GM21717 (cell line): Measurements from ENCODE around the gene CAMK2A.

ENCODE experiments used
- ATAC-seq: cut with Tn5 transposase; IDR thresholded peaks from one replicate; pipeline ENCODE4 v1.9.1; 2021; ENCODE audit warnings: mild to moderate bottlenecking, moderate library complexity; ENCODE audit not compliant: unreplicated experiment

CAMK2A gene

DNA sequence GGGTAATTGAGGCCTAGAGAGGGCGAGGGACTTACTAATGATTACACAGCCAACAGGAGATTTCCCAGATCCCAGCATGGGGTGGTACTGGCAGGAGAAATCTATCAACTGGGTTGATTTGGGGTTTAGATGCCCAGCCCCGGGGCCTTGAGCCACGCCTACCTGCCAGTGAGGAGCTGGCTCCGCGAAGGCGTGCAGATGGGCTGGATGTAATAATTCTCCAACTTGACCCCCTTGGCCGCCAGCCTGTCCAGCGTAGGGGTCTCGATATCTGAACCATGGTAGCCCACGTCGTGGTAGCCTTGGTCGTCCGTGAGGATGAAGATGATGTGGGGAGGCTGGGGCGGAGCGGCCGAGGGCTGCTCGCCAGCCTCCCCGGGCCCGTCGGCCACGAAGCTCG lies 12.3 kb upstream of the CAMK2A start:
- ATAC-seq = no peak

GRCh38 chr5:150301170-150301505 lies 11.6 kb upstream of the CAMK2A start:
- no peak for ATAC-seq

GRCh38 chr5:150300496-150301169 lies 11.1 kb upstream of the CAMK2A start:
- no peak for ATAC-seq

DNA sequence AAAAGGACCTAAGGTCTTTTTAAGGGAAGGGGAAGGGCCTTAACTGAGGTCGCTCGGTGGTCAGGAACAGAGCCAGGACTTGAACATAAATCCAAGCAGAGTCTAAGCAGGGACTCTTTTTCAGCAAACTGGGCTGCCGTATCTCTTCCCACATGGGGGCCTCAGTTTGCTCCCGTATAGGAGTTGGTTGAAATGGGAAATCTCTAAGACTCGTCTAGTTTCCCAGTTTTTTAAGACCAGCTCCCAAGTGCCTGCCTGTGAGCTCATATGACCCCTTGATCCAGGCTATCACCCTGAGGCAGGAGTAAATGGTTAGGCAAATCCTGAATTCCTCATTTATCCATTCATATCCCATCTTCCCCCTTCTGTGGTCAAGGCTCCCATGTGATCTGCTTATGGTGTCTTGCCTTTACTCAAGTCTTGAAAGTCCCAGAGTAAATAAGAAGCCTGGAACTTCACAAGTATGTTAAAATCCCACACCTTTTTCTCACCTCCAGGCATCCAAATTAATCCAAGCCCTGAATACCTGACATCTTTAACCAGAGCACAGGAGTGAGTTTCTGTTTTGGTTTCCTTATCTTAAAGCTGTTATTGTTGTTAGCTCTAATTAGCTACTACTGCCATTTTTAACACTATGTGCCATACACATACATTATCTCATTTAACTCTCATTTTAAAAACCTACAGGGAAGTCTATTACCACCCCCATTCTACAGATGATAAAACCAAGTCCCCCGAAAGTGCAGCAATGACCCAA lies 10.2 kb upstream of the CAMK2A start:
- ATAC-seq = no peak

GRCh38 chr5:150298701-150299451 lies 9.3 kb upstream of the CAMK2A start:
- no peak for ATAC-seq

DNA sequence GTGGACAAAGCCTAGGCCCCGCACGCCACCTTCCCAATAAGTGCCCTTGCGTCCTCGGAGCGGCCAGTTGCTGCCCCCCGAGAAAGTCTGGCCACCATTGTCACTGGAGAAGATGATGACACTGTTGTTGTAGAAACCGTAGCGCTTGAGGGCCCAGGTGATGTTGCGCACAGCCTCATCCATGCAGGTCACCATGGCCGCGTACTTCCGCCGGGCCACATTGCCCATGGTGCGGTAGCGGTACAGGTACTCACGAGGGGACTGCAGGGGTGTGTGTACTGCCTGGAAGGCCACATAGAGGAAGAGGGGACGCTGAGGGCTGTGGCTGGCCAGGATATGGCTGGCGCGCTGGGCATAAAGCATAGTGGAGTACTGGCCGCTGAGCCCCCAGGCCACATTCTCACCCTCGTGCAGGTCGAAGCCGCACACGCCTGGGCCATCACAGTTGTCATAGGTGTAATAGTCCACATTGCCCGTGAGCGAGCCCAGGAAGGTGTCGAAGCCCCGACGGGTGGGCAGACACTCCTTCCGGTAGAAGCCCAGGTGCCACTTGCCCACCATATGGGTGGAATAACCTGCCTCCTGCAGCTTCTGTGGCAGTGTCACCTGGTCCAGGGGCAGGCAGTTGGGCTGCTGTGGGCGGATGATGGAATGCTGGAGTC lies 8.5 kb upstream of the CAMK2A start:
- ATAC-seq = no peak

DNA sequence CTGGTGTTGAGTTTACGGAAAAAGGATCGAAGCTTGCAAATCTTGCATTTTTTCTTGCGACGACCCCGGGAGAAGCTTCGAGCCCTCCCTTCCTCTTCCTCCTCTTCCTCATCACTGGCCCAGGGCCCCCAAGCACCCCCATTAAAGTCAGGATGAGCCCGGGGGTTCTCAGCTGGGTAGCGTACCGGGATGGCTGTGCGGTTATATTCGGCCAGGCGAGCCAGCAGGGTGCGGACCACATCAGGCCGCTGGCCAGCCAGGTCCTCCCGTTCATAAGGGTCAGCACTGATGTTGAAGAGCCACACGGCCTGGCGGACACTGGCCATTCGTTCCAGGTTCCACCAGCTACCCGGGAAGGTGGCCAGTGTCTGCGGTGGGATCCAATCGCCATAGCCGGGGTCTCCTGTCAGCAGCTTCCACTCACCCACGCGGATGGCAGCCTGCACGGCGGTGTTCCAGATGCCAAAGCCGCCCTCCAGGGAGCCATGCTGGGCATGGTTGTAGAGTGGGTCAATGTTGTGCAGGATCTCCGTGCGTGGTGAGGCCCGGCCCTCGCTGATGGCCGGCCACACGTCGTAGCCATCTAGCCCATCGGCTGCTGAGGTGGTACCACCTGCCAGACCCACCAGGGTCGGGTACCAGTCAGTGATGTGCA lies 7.8 kb upstream of the CAMK2A start:
- no peak for ATAC-seq

- ATAC-seq = no peak
These were observed 6.9 kb upstream of the CAMK2A start for GRCh38 chr5:150296496-150296895.

- no peak for ATAC-seq
These were observed 6.3 kb upstream of the CAMK2A start for GRCh38 chr5:150295741-150296486.

- ATAC-seq = no peak
These were observed 5.6 kb upstream of the CAMK2A start for GRCh38 chr5:150295172-150295634.

DNA sequence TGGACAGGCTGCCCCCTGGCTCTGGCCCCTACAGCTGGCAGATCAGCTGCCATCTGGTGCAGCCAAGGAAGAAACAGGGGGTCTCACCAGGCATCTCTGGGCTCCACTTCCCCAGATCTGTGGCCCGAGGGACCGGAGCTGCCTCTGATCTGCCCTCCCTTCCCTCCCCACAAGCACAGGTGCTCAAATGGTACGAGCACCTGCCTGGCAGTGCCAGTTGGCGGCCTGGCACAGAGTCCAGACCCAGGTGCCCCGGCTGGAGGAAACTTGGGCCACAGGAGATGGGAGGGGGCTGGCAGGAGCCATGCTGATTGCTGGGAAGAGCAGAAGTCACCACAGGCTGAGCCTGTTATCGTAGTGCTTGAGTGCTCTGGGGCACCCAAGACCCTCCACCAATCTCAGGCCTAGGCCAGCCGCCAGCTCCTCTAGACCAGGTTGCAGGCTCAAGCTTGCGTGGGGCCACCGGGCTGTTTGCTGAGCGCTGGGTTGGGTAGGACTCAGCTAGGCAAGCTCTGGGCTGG lies 5.0 kb upstream of the CAMK2A start:
- ATAC-seq = no peak

DNA sequence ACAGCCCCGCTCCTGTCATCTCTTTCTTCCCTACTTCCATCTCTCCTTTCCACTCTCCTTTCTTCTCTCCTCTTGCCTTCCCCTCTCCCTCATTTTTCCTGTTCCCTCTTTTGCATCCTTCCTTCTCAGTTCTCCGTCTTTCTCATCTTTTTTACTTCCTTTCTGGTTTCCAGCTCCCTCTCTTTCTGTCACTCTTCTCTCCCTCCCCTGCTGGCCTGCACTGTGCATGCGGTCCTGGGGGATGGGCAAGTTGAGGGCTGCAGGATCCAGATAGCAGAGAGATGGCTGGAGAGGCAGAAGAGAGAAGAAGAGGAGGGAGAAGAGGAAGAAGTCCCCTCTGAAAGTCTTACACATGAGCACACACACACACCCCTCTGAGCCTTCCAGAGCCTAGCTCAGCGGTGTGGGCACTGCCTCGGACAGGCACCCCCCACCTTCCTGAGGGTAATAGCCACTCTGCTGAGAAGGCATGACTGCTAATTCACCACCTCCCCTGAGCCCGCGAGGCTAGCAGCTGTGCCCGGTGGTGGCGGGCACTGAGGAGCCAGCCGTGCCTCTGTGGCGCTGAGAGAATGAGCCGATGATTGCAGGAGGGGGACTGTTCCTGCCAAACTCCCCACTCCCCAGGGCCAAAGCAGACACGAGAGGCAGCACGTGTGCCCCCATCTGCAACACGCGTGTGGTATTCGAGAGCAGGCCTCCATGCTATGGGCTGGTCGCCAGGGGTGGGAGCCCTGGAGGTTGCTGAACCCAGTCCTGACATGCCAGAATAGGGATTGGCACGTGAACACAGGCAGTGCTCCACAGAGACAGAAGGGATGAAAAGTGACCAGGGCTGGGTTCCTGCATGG lies 3.7 kb upstream of the CAMK2A start:
- ATAC-seq = no peak

- ATAC-seq = no peak
These were observed 2.1 kb upstream of the CAMK2A start for GRCh38 chr5:150291388-150292385.

- no peak for ATAC-seq
These were observed 782 bp downstream of the CAMK2A start for GRCh38 chr5:150288791-150289190.

DNA sequence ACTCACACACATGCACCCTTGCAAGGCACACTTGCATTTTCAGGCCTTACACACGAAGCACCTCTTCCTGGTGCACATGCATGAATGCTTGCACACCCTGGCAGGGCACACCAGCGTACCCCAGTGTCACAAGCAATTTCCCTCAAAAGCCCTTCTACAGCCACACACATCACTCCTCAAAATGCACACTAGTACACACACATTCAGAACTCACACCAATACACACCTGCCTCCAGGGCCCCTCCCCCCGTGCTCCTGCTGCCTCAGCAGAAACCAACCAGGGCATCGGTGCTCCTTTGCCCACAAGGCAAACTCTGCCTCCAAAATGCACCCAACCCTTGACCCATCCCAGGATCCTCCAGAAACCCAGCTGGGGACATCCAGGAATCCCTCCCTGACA lies 1.2 kb downstream of the CAMK2A start:
- ATAC-seq = no peak

DNA sequence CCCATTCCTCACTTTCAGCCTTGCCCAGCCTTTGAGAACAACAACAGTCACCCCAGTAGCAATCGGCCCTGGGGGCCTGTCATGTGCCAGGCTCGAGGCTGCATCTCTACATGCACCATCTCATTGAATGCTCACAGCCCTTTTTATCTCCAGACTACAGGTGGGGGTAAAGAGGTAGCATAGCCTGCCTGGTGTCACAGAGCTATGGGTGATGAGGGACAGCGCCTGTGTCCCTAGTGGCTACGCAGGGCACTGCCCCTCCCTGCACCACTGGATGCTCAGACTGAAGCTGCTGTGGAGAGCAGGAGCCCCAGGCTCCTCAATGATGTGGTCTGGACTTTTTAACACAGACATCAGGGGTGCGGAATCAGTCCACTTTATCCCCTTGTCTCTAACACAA lies 2.8 kb downstream of the CAMK2A start:
- no peak for ATAC-seq

DNA sequence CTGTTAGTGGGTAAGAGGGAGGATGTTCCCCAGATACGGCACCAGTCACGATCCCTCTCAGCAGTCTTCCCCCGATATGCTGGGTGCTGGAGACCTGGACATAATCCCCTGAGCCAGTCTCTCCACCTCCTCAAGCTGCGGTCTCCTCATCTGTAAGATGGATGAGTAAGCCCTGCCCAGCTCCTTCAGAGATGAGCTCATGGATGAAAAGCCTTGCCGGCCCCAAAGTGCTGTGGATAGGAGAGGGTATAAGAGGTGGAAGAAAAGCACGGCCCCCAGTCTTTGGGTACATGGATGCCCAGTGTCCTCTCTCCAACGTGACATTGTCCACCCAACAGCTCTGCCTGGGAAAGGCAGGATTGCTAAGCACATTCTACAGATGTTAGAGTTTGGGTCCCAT lies 4.5 kb downstream of the CAMK2A start:
- ATAC-seq = no peak

GRCh38 chr5:150284311-150284710 lies 5.3 kb downstream of the CAMK2A start:
- no peak for ATAC-seq
